ENCODE measurements around the gene PLPP4. TPM values are rescaled to one million over a fixed set of nuclear protein-coding genes. Genes with fewer than 3 reads are reported as not detected.

Gene PLPP4
- total RNA-seq, 1 experiment from 2014 or later = not detected

GRCh38 chr10:120606051-120606764, 149.2 kb downstream of the PLPP4 start:
- no peaks in the 10 kb centered on the region for H3K36me3 Mint-ChIP-seq (ENCODE audit: insufficient read depth, unreplicated experiment)
- DNase-seq = no peak
- no peaks in the 10 kb centered on the region for H3K4me1 Mint-ChIP-seq (ENCODE audit: low read depth, unreplicated experiment)
- no TSS peak for BruUV-seq (replicated peaks)
- intact Hi-C loops (cut with micrococcal nuclease; ENCODE audit: unreplicated experiment) = loop anchor here (10.0 kb wide), 1 partner anchor 181 kb away; no protein-coding TSS in a partner anchor
- peaks cover 17% of the 10 kb centered on the region for H3K27me3 Mint-ChIP-seq (ENCODE audit: unreplicated experiment)
- H3K27ac Mint-ChIP-seq (ENCODE audit: unreplicated experiment) = no peak overlapping the region
- TF ChIP-seq CTCF (IDR thresholded peaks at IDR 0.05; ENCODE audit: unreplicated experiment) = no peak
- H3K9me3 Mint-ChIP-seq (ENCODE audit: low read depth, unreplicated experiment) = no peaks in the 10 kb centered on the region
- CTCF ChIA-PET = no interaction called here
- H3K4me3 Mint-ChIP-seq (ENCODE audit: low read depth, unreplicated experiment) = no peak overlapping the region

- H3K27me3 Mint-ChIP-seq (ENCODE audit: unreplicated experiment) = peaks cover 17% of the 10 kb centered on the region
- no peak for DNase-seq
- H3K27ac Mint-ChIP-seq (ENCODE audit: unreplicated experiment) = no peak overlapping the region
- no peaks in the 10 kb centered on the region for H3K4me1 Mint-ChIP-seq (ENCODE audit: low read depth, unreplicated experiment)
- TF ChIP-seq CTCF (IDR thresholded peaks at IDR 0.05; ENCODE audit: unreplicated experiment) = no peak
- no peaks in the 10 kb centered on the region for H3K36me3 Mint-ChIP-seq (ENCODE audit: insufficient read depth, unreplicated experiment)
- no peak overlapping the region for H3K4me3 Mint-ChIP-seq (ENCODE audit: low read depth, unreplicated experiment)
- intact Hi-C loops (cut with micrococcal nuclease; ENCODE audit: unreplicated experiment) = loop anchor here (10.0 kb wide), 1 partner anchor 182 kb away; no protein-coding TSS in a partner anchor
- no TSS peak for BruUV-seq (replicated peaks)
- CTCF ChIA-PET = no interaction called here
- H3K9me3 Mint-ChIP-seq (ENCODE audit: low read depth, unreplicated experiment) = no peaks in the 10 kb centered on the region
Observed at GRCh38 chr10:120607016-120607709, 150.1 kb downstream of the PLPP4 start.

GRCh38 chr10:120607710-120608703, 151.0 kb downstream of the PLPP4 start:
- Mint-ChIP-seq H3K27me3 (ENCODE audit: unreplicated experiment) (peaks cover 17% of the 10 kb centered on the region), H3K36me3 (ENCODE audit: insufficient read depth, unreplicated experiment) (no peaks in the 10 kb centered on the region), H3K4me1 (ENCODE audit: low read depth, unreplicated experiment) (no peaks in the 10 kb centered on the region), H3K9me3 (ENCODE audit: low read depth, unreplicated experiment) (no peaks in the 10 kb centered on the region), H3K4me3 (ENCODE audit: low read depth, unreplicated experiment) (no peak overlapping the region), H3K27ac (ENCODE audit: unreplicated experiment) (no peak overlapping the region)
- intact Hi-C loops (cut with micrococcal nuclease; ENCODE audit: unreplicated experiment) = loop anchor here (10.0 kb wide), 1 partner anchor 183 kb away; no protein-coding TSS in a partner anchor
- no peak for TF ChIP-seq CTCF (IDR thresholded peaks at IDR 0.05; ENCODE audit: unreplicated experiment)
- no peak for DNase-seq
- CTCF ChIA-PET = no interaction called here
- no TSS peak for BruUV-seq (replicated peaks)

- no peak for DNase-seq
- intact Hi-C loops (cut with micrococcal nuclease; ENCODE audit: unreplicated experiment) = loop anchor here (10.0 kb wide), 1 partner anchor 184 kb away; no protein-coding TSS in a partner anchor
- Mint-ChIP-seq H3K4me1 (ENCODE audit: low read depth, unreplicated experiment) (no peaks in the 10 kb centered on the region), H3K9me3 (ENCODE audit: low read depth, unreplicated experiment) (no peaks in the 10 kb centered on the region), H3K36me3 (ENCODE audit: insufficient read depth, unreplicated experiment) (no peaks in the 10 kb centered on the region), H3K27ac (ENCODE audit: unreplicated experiment) (no peak overlapping the region), H3K27me3 (ENCODE audit: unreplicated experiment) (peaks cover 17% of the 10 kb centered on the region), H3K4me3 (ENCODE audit: low read depth, unreplicated experiment) (no peak overlapping the region)
- CTCF ChIA-PET = no interaction called here
- no peak for TF ChIP-seq CTCF (IDR thresholded peaks at IDR 0.05; ENCODE audit: unreplicated experiment)
- BruUV-seq (replicated peaks) = no TSS peak
Observed at GRCh38 chr10:120609006-120609405, 152.0 kb downstream of the PLPP4 start.
